ENCODE data around the gene ROR1.

Gene ROR1

GRCh38 chr1:64074767-64075166, 300.9 kb downstream of the ROR1 start:
- Histone ChIP-seq H3K27me3 (ENCODE audit: control insufficient read depth in 1 of 2, insufficient read depth in 2 of 2, low read length in 2 of 2) (no peaks in the 10 kb centered on the region), H3K27ac (ENCODE audit: low read depth, low read length) (no peak overlapping the region), H3K4me3 (ENCODE audit: low read depth in 1 of 2, low read length in 2 of 2) (no peak overlapping the region), H3K4me1 (ENCODE audit: control insufficient read depth in 1 of 2, insufficient read depth in 2 of 2, low read length in 2 of 2) (no peaks in the 10 kb centered on the region), H3K9me3 (ENCODE audit: control insufficient read depth in 1 of 2, low read length in 2 of 2) (no peaks in the 10 kb centered on the region), H3K36me3 (ENCODE audit: control insufficient read depth in 1 of 2, insufficient read depth in 2 of 2, low read length in 2 of 2) (no peaks in the 10 kb centered on the region), H3K9ac (ENCODE audit: low read depth in 1 of 2, low read length in 2 of 2) (no peak overlapping the region)

- Histone ChIP-seq H3K9ac (ENCODE audit: low read depth in 1 of 2, low read length in 2 of 2) (no peak overlapping the region), H3K36me3 (ENCODE audit: control insufficient read depth in 1 of 2, insufficient read depth in 2 of 2, low read length in 2 of 2) (no peaks in the 10 kb centered on the region), H3K27me3 (ENCODE audit: control insufficient read depth in 1 of 2, insufficient read depth in 2 of 2, low read length in 2 of 2) (no peaks in the 10 kb centered on the region), H3K9me3 (ENCODE audit: control insufficient read depth in 1 of 2, low read length in 2 of 2) (no peaks in the 10 kb centered on the region), H3K27ac (ENCODE audit: low read depth, low read length) (no peak overlapping the region), H3K4me1 (ENCODE audit: control insufficient read depth in 1 of 2, insufficient read depth in 2 of 2, low read length in 2 of 2) (no peaks in the 10 kb centered on the region), H3K4me3 (ENCODE audit: low read depth in 1 of 2, low read length in 2 of 2) (no peak overlapping the region)
Observed at GRCh38 chr1:64077281-64077940, 303.6 kb downstream of the ROR1 start.

GRCh38 chr1:64080941-64081562, 307.2 kb downstream of the ROR1 start:
- Histone ChIP-seq H3K9me3 (ENCODE audit: control insufficient read depth in 1 of 2, low read length in 2 of 2) (no peaks in the 10 kb centered on the region), H3K9ac (ENCODE audit: low read depth in 1 of 2, low read length in 2 of 2) (no peak overlapping the region), H3K27me3 (ENCODE audit: control insufficient read depth in 1 of 2, insufficient read depth in 2 of 2, low read length in 2 of 2) (no peaks in the 10 kb centered on the region), H3K4me1 (ENCODE audit: control insufficient read depth in 1 of 2, insufficient read depth in 2 of 2, low read length in 2 of 2) (no peaks in the 10 kb centered on the region), H3K27ac (ENCODE audit: low read depth, low read length) (no peak overlapping the region), H3K4me3 (ENCODE audit: low read depth in 1 of 2, low read length in 2 of 2) (no peak overlapping the region), H3K36me3 (ENCODE audit: control insufficient read depth in 1 of 2, insufficient read depth in 2 of 2, low read length in 2 of 2) (no peaks in the 10 kb centered on the region)

GRCh38 chr1:64082459-64082858, 308.6 kb downstream of the ROR1 start:
- H3K36me3 ChIP-seq (ENCODE audit: control insufficient read depth in 1 of 2, insufficient read depth in 2 of 2, low read length in 2 of 2) = no peaks in the 10 kb centered on the region
- H3K27me3 ChIP-seq (ENCODE audit: control insufficient read depth in 1 of 2, insufficient read depth in 2 of 2, low read length in 2 of 2) = no peaks in the 10 kb centered on the region
- H3K27ac ChIP-seq (ENCODE audit: low read depth, low read length) = no peak overlapping the region
- H3K9ac ChIP-seq (ENCODE audit: low read depth in 1 of 2, low read length in 2 of 2) = no peak overlapping the region
- no peaks in the 10 kb centered on the region for H3K4me1 ChIP-seq (ENCODE audit: control insufficient read depth in 1 of 2, insufficient read depth in 2 of 2, low read length in 2 of 2)
- no peaks in the 10 kb centered on the region for H3K9me3 ChIP-seq (ENCODE audit: control insufficient read depth in 1 of 2, low read length in 2 of 2)
- H3K4me3 ChIP-seq (ENCODE audit: low read depth in 1 of 2, low read length in 2 of 2) = no peak overlapping the region

GRCh38 chr1:64084451-64084850, 310.6 kb downstream of the ROR1 start:
- no peaks in the 10 kb centered on the region for H3K9me3 ChIP-seq (ENCODE audit: control insufficient read depth in 1 of 2, low read length in 2 of 2)

GRCh38 chr1:64087768-64088167, 314.0 kb downstream of the ROR1 start:
- no peak overlapping the region for H3K4me3 ChIP-seq (ENCODE audit: low read depth in 1 of 2, low read length in 2 of 2)
- H3K27ac ChIP-seq (ENCODE audit: low read depth, low read length) = no peak overlapping the region
- H3K9ac ChIP-seq (ENCODE audit: low read depth in 1 of 2, low read length in 2 of 2) = no peak overlapping the region
- H3K36me3 ChIP-seq (ENCODE audit: control insufficient read depth in 1 of 2, insufficient read depth in 2 of 2, low read length in 2 of 2) = no peaks in the 10 kb centered on the region
- no peaks in the 10 kb centered on the region for H3K4me1 ChIP-seq (ENCODE audit: control insufficient read depth in 1 of 2, insufficient read depth in 2 of 2, low read length in 2 of 2)
- no peaks in the 10 kb centered on the region for H3K9me3 ChIP-seq (ENCODE audit: control insufficient read depth in 1 of 2, low read length in 2 of 2)
- H3K27me3 ChIP-seq (ENCODE audit: control insufficient read depth in 1 of 2, insufficient read depth in 2 of 2, low read length in 2 of 2) = no peaks in the 10 kb centered on the region

More at GRCh38 chr1:64084451-64084850, 310.6 kb downstream of the ROR1 start:
- H3K9ac ChIP-seq (ENCODE audit: low read depth in 1 of 2, low read length in 2 of 2) = no peak overlapping the region
- no peaks in the 10 kb centered on the region for H3K36me3 ChIP-seq (ENCODE audit: control insufficient read depth in 1 of 2, insufficient read depth in 2 of 2, low read length in 2 of 2)
- no peaks in the 10 kb centered on the region for H3K4me1 ChIP-seq (ENCODE audit: control insufficient read depth in 1 of 2, insufficient read depth in 2 of 2, low read length in 2 of 2)
- H3K27ac ChIP-seq (ENCODE audit: low read depth, low read length) = no peak overlapping the region
- no peak overlapping the region for H3K4me3 ChIP-seq (ENCODE audit: low read depth in 1 of 2, low read length in 2 of 2)
- no peaks in the 10 kb centered on the region for H3K27me3 ChIP-seq (ENCODE audit: control insufficient read depth in 1 of 2, insufficient read depth in 2 of 2, low read length in 2 of 2)

GRCh38 chr1:64090436-64090835, 316.6 kb downstream of the ROR1 start:
- Histone ChIP-seq H3K9ac (ENCODE audit: low read depth in 1 of 2, low read length in 2 of 2) (no peak overlapping the region), H3K27me3 (ENCODE audit: control insufficient read depth in 1 of 2, insufficient read depth in 2 of 2, low read length in 2 of 2) (no peaks in the 10 kb centered on the region), H3K27ac (ENCODE audit: low read depth, low read length) (no peak overlapping the region), H3K4me3 (ENCODE audit: low read depth in 1 of 2, low read length in 2 of 2) (no peak overlapping the region), H3K9me3 (ENCODE audit: control insufficient read depth in 1 of 2, low read length in 2 of 2) (no peaks in the 10 kb centered on the region), H3K36me3 (ENCODE audit: control insufficient read depth in 1 of 2, insufficient read depth in 2 of 2, low read length in 2 of 2) (no peaks in the 10 kb centered on the region), H3K4me1 (ENCODE audit: control insufficient read depth in 1 of 2, insufficient read depth in 2 of 2, low read length in 2 of 2) (no peaks in the 10 kb centered on the region)

- no peaks in the 10 kb centered on the region for H3K9me3 ChIP-seq (ENCODE audit: control insufficient read depth in 1 of 2, low read length in 2 of 2)
- no peak overlapping the region for H3K9ac ChIP-seq (ENCODE audit: low read depth in 1 of 2, low read length in 2 of 2)
- H3K27ac ChIP-seq (ENCODE audit: low read depth, low read length) = no peak overlapping the region
- H3K27me3 ChIP-seq (ENCODE audit: control insufficient read depth in 1 of 2, insufficient read depth in 2 of 2, low read length in 2 of 2) = no peaks in the 10 kb centered on the region
- H3K4me3 ChIP-seq (ENCODE audit: low read depth in 1 of 2, low read length in 2 of 2) = no peak overlapping the region
- no peaks in the 10 kb centered on the region for H3K36me3 ChIP-seq (ENCODE audit: control insufficient read depth in 1 of 2, insufficient read depth in 2 of 2, low read length in 2 of 2)
- H3K4me1 ChIP-seq (ENCODE audit: control insufficient read depth in 1 of 2, insufficient read depth in 2 of 2, low read length in 2 of 2) = no peaks in the 10 kb centered on the region
Observed at GRCh38 chr1:64092851-64093371, 319.1 kb downstream of the ROR1 start.

GRCh38 chr1:64093941-64094340, 320.1 kb downstream of the ROR1 start:
- Histone ChIP-seq H3K36me3 (ENCODE audit: control insufficient read depth in 1 of 2, insufficient read depth in 2 of 2, low read length in 2 of 2) (no peaks in the 10 kb centered on the region), H3K4me1 (ENCODE audit: control insufficient read depth in 1 of 2, insufficient read depth in 2 of 2, low read length in 2 of 2) (no peaks in the 10 kb centered on the region), H3K27ac (ENCODE audit: low read depth, low read length) (no peak overlapping the region), H3K27me3 (ENCODE audit: control insufficient read depth in 1 of 2, insufficient read depth in 2 of 2, low read length in 2 of 2) (no peaks in the 10 kb centered on the region), H3K4me3 (ENCODE audit: low read depth in 1 of 2, low read length in 2 of 2) (no peak overlapping the region), H3K9ac (ENCODE audit: low read depth in 1 of 2, low read length in 2 of 2) (no peak overlapping the region), H3K9me3 (ENCODE audit: control insufficient read depth in 1 of 2, low read length in 2 of 2) (no peaks in the 10 kb centered on the region)

- H3K9me3 ChIP-seq (ENCODE audit: control insufficient read depth in 1 of 2, low read length in 2 of 2) = no peaks in the 10 kb centered on the region
- H3K4me3 ChIP-seq (ENCODE audit: low read depth in 1 of 2, low read length in 2 of 2) = no peak overlapping the region
- H3K9ac ChIP-seq (ENCODE audit: low read depth in 1 of 2, low read length in 2 of 2) = no peak overlapping the region
- H3K27me3 ChIP-seq (ENCODE audit: control insufficient read depth in 1 of 2, insufficient read depth in 2 of 2, low read length in 2 of 2) = no peaks in the 10 kb centered on the region
- no peak overlapping the region for H3K27ac ChIP-seq (ENCODE audit: low read depth, low read length)
- no peaks in the 10 kb centered on the region for H3K4me1 ChIP-seq (ENCODE audit: control insufficient read depth in 1 of 2, insufficient read depth in 2 of 2, low read length in 2 of 2)
- H3K36me3 ChIP-seq (ENCODE audit: control insufficient read depth in 1 of 2, insufficient read depth in 2 of 2, low read length in 2 of 2) = no peaks in the 10 kb centered on the region
Observed at GRCh38 chr1:64095832-64096231, 322.0 kb downstream of the ROR1 start.
